ENCODE data around the gene EIF4G3.

EIF4G3 gene

DNA sequence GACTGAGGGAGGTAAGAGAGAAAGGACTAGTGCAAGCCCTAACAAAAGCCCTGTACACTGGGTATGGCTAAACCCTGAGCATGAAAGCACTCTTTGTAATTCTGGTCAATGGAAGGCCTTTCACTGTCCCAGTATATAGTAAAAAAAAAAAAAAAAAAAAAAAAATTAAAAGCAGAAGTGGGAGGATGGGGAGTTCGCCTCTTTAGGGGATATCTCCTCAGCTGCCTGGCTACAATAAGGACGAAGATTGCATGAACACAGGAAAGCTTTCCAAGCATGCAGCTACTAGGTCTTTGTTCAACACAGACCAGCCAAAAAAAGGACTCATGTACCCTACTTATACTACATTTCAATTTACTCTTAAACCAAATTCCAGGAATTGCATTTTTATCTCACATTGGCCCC, 59.1 kb downstream of the EIF4G3 start:
- TF ChIP-seq, protein P1, sequence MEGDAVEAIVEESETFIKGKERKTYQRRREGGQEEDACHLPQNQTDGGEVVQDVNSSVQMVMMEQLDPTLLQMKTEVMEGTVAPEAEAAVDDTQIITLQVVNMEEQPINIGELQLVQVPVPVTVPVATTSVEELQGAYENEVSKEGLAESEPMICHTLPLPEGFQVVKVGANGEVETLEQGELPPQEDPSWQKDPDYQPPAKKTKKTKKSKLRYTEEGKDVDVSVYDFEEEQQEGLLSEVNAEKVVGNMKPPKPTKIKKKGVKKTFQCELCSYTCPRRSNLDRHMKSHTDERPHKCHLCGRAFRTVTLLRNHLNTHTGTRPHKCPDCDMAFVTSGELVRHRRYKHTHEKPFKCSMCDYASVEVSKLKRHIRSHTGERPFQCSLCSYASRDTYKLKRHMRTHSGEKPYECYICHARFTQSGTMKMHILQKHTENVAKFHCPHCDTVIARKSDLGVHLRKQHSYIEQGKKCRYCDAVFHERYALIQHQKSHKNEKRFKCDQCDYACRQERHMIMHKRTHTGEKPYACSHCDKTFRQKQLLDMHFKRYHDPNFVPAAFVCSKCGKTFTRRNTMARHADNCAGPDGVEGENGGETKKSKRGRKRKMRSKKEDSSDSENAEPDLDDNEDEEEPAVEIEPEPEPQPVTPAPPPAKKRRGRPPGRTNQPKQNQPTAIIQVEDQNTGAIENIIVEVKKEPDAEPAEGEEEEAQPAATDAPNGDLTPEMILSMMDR (IDR thresholded peaks at IDR 0.05), result no peak
- H3K27ac ChIP-seq, result no peak overlapping the region
- H3K4me3 ChIP-seq, result no peak overlapping the region
- no peak for DNase-seq (ENCODE audit: low spot score)

DNA sequence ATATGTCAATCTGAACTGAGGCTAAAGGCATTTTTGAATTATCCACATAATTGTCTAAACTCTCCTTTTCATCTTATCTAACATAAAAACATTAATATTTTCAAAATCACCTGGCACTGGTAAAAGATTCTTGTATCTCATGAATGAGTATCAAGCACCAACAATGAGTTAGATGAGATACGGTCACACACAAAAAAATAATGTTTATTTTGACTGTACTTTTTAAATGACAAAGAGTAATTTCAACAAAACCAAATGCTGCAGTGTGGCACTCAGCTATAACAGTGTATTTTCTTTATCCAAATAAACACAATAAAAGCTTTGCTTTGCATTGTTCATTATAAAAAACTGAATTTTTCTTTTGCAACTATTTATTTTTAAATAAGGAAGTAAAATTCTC, 59.5 kb downstream of the EIF4G3 start:
- no peak for DNase-seq (ENCODE audit: low spot score)
- Histone ChIP-seq H3K4me3 (no peak overlapping the region), H3K27ac (no peak overlapping the region)
- TF ChIP-seq, protein P1 (IDR thresholded peaks at IDR 0.05), result no peak

DNA sequence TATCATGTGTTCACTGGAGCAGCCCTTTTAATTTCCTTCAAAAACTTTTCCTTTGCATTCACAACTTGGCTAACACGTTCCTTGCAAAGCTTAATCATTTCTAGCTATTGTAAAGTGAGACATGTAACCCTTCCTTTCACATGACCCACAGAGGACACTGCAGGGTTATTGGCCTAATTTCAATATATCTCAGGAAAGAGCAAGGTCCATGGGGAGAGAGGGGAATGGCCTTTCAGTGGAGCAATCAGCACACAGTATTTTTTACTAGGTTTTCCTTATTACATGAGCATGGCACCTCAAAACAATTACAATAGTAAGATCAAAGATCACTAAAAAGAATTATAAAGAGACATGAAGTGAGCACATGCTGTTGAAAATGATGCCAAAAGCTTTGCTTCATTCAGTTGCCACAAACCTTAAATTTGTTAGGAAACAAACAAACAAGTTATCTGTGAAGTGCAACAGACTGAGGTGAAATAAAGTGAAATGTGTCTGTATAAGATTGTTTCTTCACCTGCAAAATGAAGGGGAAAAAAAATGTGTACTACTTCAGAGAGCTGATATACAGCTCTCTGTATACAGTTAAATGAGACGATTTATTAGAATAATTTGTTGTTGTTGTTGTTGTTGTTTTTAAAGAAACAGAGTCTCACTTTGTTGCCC, 61.5 kb downstream of the EIF4G3 start:
- H3K27ac ChIP-seq, result no peak overlapping the region
- TF ChIP-seq, protein P1 (IDR thresholded peaks at IDR 0.05), result no peak
- DNase-seq (ENCODE audit: low spot score), result no peak
- H3K4me3 ChIP-seq, result no peak overlapping the region

DNA sequence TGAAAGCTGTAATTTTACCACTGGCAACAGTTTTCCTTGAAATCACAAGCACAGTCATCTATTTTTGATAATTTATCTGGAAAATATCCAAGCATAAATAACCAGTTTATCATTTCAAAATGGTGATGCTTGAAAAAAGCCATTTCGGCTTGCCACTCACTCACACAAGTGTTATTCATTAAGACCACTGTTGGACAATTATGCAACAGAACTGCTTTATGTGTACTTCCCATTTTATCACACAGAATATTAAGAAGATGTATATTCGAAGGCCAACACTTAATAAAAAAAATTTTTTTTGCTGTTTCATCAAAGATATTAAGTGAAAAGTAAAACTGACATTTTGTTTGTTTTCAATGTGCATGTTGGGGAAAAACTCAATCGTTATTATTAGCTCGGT, 62.3 kb downstream of the EIF4G3 start:
- H3K4me3 ChIP-seq, result no peak overlapping the region
- TF ChIP-seq, protein P1 (IDR thresholded peaks at IDR 0.05), result no peak
- no peak for DNase-seq (ENCODE audit: low spot score)
- no peak overlapping the region for H3K27ac ChIP-seq

DNA sequence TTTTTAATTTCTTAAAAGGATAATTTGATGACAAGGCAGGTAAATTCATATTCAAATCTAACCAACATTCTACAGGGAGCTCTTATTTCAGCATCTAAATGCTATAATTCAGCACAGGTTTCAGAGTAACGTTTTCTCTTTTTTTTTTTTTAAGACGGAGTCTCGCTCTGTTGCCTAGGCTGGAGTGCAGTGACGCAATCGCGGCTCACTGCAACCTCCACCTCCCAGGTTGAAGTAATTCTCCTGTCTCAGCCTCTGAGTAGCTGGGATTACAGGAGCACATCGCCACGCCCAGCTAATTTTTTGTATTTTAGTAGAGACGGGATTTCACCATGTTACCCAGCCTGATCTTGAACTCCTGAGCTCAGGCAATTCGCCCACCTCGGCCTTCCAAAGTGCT, 66.5 kb downstream of the EIF4G3 start:
- H3K27ac ChIP-seq, result no peak overlapping the region
- TF ChIP-seq, protein P1 (IDR thresholded peaks at IDR 0.05), result no peak
- no peak for DNase-seq (ENCODE audit: low spot score)
- no peak overlapping the region for H3K4me3 ChIP-seq

DNA sequence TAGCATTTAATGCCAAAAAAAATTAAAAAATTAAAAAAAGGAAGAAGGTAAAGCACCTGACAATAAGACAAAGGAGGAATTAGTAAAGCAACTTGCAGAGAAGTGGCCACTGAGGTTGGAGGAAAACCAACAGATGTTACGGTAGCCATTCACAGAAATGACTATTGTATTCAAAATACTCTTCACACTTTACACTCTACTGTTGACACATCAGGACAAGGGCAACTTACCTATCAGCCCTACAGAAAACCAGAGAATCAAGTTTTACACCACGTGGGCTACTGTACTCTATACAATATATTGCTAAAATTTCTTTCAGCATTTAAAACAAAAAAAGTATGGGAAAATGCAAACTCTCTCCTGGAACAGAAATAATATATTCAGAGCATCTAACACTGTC, 70.0 kb downstream of the EIF4G3 start:
- no peak for DNase-seq (ENCODE audit: low spot score)
- Histone ChIP-seq H3K4me3 (no peak overlapping the region), H3K27ac (no peak overlapping the region)
- TF ChIP-seq, protein P1 (IDR thresholded peaks at IDR 0.05), result no peak

DNA sequence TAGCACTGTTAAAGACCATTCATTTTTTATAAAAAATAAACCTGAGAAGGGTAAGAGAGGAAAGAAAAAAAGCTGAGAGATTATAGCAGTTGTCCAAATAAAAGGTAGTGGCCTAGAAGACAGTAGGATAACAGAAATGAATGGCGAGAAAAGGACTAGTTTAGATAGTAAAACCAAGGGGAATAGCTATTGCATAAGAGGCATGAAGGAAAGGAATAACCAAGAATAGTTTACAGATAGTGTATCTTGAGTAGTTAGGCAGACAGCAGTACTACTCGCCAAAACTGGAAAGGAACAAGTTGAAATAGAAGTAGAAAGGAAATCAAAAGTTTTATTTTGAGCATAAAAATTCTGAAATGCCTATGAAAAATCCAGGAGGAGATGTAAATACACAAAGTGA, 70.5 kb downstream of the EIF4G3 start:
- TF ChIP-seq, protein P1 (IDR thresholded peaks at IDR 0.05), result no peak
- Histone ChIP-seq H3K4me3 (no peak overlapping the region), H3K27ac (no peak overlapping the region)
- DNase-seq (ENCODE audit: low spot score), result no peak
